Central memory CD4-positive, alpha-beta T cell (primary cell): ENCODE measurements around the gene GSG1.
"Not testable (repeated sequence)": the region's sequence is repeated elsewhere in the genome, so short reads cannot be mapped to it uniquely, and the experiment has no call there.

Experiments used
- DNase-seq: peaks from one replicate; pipeline ENCODE4 v3.0.0; 2022

GSG1 gene

GRCh38 chr12:13052421-13052820 is 51.0 kb downstream of the GSG1 start:
- DNase-seq, result no peak

GRCh38 chr12:13049816-13050215 is 53.7 kb downstream of the GSG1 start:
- no peak for DNase-seq

DNA sequence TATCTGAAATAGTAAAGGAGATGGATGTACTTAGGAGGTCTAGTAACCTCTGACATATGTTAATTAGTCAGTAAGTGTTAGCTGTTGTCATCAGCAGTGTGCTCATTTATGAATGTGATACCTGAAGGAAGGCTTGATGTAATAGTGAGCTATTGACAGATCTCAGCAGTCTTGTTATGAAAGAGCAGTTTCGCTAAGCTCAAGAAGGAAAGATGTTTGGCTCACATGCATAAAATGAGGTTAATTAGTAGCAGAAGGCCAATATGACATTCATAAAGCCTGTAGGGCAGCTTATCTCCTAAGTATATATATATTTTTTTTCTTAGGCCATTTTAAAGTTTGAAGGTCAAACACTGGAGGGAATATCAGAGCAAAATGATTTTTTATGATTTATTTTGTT is 56.5 kb downstream of the GSG1 start:
- no peak for DNase-seq

DNA sequence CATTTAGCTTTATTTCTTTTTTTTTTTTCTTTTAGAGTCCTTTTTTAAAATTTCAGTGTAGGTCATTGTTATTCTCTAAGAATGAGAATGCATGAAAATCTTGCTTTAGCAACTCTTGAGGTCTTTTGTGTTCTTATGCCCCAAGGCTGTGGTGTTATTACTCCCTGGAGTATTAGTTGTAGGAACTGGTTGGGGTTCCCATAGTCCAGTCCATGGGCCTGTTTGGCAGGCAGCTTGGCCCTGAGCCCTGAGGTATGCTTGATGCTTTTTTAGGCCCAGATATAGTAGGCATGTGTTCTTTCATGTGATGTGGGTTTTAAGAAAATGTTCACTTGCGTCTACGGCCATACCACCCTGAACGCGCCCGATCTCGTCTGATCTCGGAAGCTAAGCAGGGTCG is 57.7 kb downstream of the GSG1 start:
- DNase-seq, result no peak

DNA sequence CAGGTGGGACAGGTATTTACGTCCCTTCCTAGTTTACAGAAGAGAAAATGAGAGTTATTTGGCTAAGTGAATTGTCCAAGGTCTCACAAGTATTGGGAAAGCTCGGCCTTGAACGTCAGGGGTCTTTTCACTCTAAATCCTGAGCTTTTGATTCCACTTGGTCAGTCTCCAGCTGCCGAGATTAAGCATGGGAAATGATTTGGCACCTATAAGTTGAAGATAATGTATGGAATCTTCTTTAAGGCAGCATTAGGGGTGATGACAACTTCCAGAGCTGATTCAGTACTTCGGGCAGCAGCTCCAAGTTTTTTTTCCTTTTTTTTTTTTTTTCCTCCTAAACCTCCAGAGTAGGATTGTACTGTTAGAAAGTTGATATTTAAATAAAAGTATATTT is 58.6 kb downstream of the GSG1 start:
- DNase-seq, result no peak

- DNase-seq, result peak; percentile 46
These were observed 59.2 kb downstream of the GSG1 start, which contains the start of gene FAM234B for GRCh38 chr12:13044002-13044905. FAM234B (plus strand) TSS chr12:13044381; CDS start chr12:13044404, 23 bp downstream.

- DNase-seq, result no peak
These were observed 60.7 kb downstream of the GSG1 start for GRCh38 chr12:13042666-13043230.

GRCh38 chr12:13041224-13041623 is 62.2 kb downstream of the GSG1 start:
- DNase-seq, result no peak

DNA sequence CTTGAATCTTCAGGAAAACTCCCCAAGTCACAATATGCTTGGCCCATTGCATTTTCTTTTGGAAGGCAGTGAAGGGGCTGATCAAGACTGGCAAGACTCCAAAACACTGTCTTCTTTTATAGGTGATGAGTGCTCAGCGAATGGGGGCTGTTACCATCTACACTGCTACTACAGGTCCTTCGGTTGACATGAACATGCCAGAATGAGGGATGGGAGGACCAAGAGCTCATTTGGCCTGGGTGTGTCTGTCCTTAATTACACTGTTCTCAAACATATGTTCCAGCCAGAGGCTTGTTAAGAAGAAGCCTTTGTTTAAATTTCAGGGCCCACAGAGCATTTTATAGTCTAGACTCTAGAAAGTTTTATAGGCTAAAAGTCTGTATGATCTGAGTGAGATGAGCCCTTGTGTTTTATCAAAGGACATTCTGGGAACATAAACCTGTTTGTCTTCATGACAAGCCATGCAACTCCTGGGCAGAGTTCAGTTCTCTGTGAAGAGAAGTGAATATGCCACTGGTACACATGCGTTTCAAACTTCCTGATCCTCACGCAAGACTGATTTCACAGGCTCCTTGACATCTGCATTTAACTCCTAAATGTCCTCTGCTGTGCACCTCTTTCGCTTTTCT is 64.0 kb downstream of the GSG1 start:
- DNase-seq, result no peak

- no peak for DNase-seq
These were observed 64.8 kb downstream of the GSG1 start for GRCh38 chr12:13038491-13039161.

DNA sequence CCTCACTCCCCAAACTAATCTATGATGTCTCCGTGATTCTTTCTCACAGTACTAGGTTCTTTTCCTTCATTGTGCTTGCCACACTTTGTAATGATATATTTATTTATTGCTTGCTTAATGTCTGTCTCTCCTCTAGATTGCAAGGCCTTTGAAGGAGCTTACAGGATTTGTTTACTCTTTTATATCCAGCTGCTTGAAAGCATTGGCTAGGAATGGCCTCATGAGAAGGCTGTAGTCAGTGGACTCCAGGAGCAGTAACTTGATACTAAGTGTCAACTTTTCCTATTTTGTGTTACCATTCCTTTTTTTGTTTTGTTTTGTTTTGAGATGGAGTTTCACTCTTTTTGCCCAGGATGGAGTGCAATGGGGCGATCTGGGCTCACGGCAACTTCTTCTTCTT is 66.6 kb downstream of the GSG1 start:
- no peak for DNase-seq

DNA sequence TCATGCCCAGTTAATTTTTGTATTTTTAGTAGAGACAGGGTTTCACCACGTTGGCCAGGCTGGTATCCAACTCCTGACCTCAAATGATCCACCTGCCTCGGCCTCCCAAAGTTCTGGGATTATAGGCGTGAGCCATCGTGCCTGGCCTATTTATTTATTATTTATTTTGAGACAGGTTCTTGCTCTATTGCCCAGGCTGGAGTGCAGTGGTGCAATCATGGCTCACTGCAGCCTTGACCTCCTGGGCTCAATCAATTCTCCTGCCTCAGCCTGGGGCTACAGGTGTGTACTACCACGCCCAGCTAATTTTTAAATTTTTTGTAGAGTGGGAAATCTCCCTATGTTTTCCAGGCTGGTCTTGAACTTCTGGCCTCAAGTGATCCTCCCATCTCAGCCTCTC is 68.1 kb downstream of the GSG1 start:
- DNase-seq, result not testable (repeated sequence)
